Neural cell (in vitro differentiated cells): ENCODE results near the gene A2M. TPM values are rescaled to one million over a fixed set of nuclear protein-coding genes. Genes with fewer than 3 reads are reported as not detected.

Experiments
- H2AFZ ChIP-seq: fragments of 200-600, 300-800 bp; sonication (generic), shearing (Covaris generic); 2 replicates; pipeline ENCODE4 v1.6.0; 2014; ENCODE audit warnings: low read depth, mild to moderate bottlenecking, antibody characterized with exemption, low read length, moderate library complexity
- H3F3A ChIP-seq: fragments of 200-600 bp; shearing (Covaris generic); 2 replicates; pipeline ENCODE4 v1.6.1; 2016; ENCODE audit warnings: mild to moderate bottlenecking, moderate library complexity, mixed read lengths, antibody characterized with exemption, low read length; ENCODE audit not compliant: insufficient read depth, poor library complexity, severe bottlenecking
- H3K27ac ChIP-seq: fragments of 200-600, 300-800 bp; sonication (generic), shearing (Covaris generic); 2 replicates; pipeline ENCODE4 v1.5.1; 2014; ENCODE audit warnings: mild to moderate bottlenecking, low read length, moderate library complexity
- H3K27me3 ChIP-seq: fragments of 300-800, 200-600 bp; sonication (generic), shearing (Covaris generic); 2 replicates; pipeline ENCODE4 v1.6.0; 2014; ENCODE audit warnings: mild to moderate bottlenecking, low read depth, low read length, moderate library complexity; ENCODE audit not compliant: insufficient read depth
- H3K36me3 ChIP-seq: fragments of 300-800, 200-600 bp; sonication (generic), shearing (Covaris generic); 2 replicates; pipeline ENCODE4 v1.5.1; 2014; ENCODE audit warnings: mild to moderate bottlenecking, antibody characterized with exemption, low read length, moderate library complexity; ENCODE audit not compliant: insufficient read depth
- H3K4me2 ChIP-seq: fragments of 300-800, 200-600 bp; sonication (generic), shearing (Covaris generic); 2 replicates; pipeline ENCODE4 v1.6.0; 2014; ENCODE audit warnings: mild to moderate bottlenecking, low read length
- H3K4me3 ChIP-seq: fragments of 300-800, 200-600 bp; sonication (generic), shearing (Covaris generic); 2 replicates; pipeline ENCODE4 v1.5.1; 2014; ENCODE audit warnings: mild to moderate bottlenecking, low read length, moderate library complexity
- H3K79me2 ChIP-seq: fragments of 200-600 bp; shearing (Covaris generic); replicated peaks from 2 replicates; pipeline ENCODE4 v1.6.0; 2014; ENCODE audit warnings: mild to moderate bottlenecking, low read length, moderate library complexity; ENCODE audit not compliant: insufficient read depth
- H3K9ac ChIP-seq: fragments of 300-800, 200-600 bp; sonication (generic), shearing (Covaris generic); 2 replicates; pipeline ENCODE4 v1.6.1; 2016; ENCODE audit warnings: mild to moderate bottlenecking, low read length, mixed read lengths
- H3K9me2 ChIP-seq: fragments of 200-600 bp; shearing (Covaris generic); 2 replicates; pipeline ENCODE4 v1.6.1; 2016; ENCODE audit warnings: mild to moderate bottlenecking, low read length, mixed read lengths; ENCODE audit not compliant: insufficient read depth
- H3K9me3 ChIP-seq: fragments of 200-600, 300-800 bp; sonication (generic), shearing (Covaris generic); 2 replicates; pipeline ENCODE4 v1.6.1; 2016; ENCODE audit warnings: mild to moderate bottlenecking, mixed run types, low read length, moderate library complexity, mixed read lengths
- H4K20me1 ChIP-seq: fragments of 200-600 bp; shearing (Covaris generic); 2 replicates; pipeline ENCODE4 v1.6.1; 2016; ENCODE audit warnings: mild to moderate bottlenecking, mixed run types; ENCODE audit not compliant: insufficient read depth
- CTCF ChIP-seq: fragments of 450-650 bp; IDR thresholded peaks from 2 replicates; pipeline ENCODE4 v1.5.1; 2014; ENCODE audit warnings: antibody characterized with exemption, mild to moderate bottlenecking, moderate library complexity; ENCODE audit not compliant: poor library complexity, severe bottlenecking
- EP300 ChIP-seq: fragments of 450-650 bp; conservative IDR thresholded peaks from 2 replicates; pipeline ENCODE4 v1.6.1; 2014; ENCODE audit warnings: antibody characterized with exemption, mild to moderate bottlenecking, moderate library complexity; ENCODE audit not compliant: poor library complexity, severe bottlenecking
- EZH2 ChIP-seq: fragments of 200-600, 300-800 bp; shearing (Covaris generic), sonication (generic); IDR thresholded peaks from 2 replicates; pipeline ENCODE4 v1.6.1; 2014; ENCODE audit warnings: antibody characterized with exemption, low read length, borderline replicate concordance, mild to moderate bottlenecking; ENCODE audit not compliant: insufficient read depth, poor library complexity, severe bottlenecking
- MXI1 ChIP-seq: fragments of 450-650 bp; conservative IDR thresholded peaks from 2 replicates; pipeline ENCODE4 v1.6.1; 2014; ENCODE audit warnings: antibody characterized with exemption, mild to moderate bottlenecking; ENCODE audit not compliant: poor library complexity, severe bottlenecking
- POLR2AphosphoS5 ChIP-seq: IDR thresholded peaks from 2 replicates; pipeline ENCODE4 v1.6.1; 2012
- RAD21 ChIP-seq: fragments of 450-650 bp; conservative IDR thresholded peaks from 2 replicates; pipeline ENCODE4 v1.6.1; 2014; ENCODE audit warnings: antibody characterized with exemption, mild to moderate bottlenecking, moderate library complexity
- REST ChIP-seq: IDR thresholded peaks from 2 replicates; pipeline ENCODE4 v1.6.1; 2012; ENCODE audit warnings: borderline replicate concordance
- SMC3 ChIP-seq: fragments of 450-650 bp; conservative IDR thresholded peaks from 2 replicates; pipeline ENCODE4 v1.6.1; 2014; ENCODE audit warnings: antibody characterized with exemption, mild to moderate bottlenecking, moderate library complexity; ENCODE audit not compliant: poor library complexity
- TAF1 ChIP-seq: IDR thresholded peaks from 2 replicates; pipeline ENCODE4 v1.6.1; 2012; ENCODE audit warnings: low read depth
- polyA plus RNA-seq: library from polyadenylated mRNA; depleted of rRNA; stranded (reverse); fragments of >200 nt; gene quantifications from 2 replicates; pipeline ENCODE4 v1.2.3, GENCODE V29; 2014

Gene A2M
- polyA plus RNA-seq, 1 donor from 2014 or later = 0.09 TPM

- Histone ChIP-seq H3K4me2 (no peak overlapping the region), H2AFZ (no peak overlapping the region), H3K36me3 (no peaks in the 10 kb centered on the region), H3K4me3 (no peak overlapping the region), H3K9me3 (no peaks in the 10 kb centered on the region), H3K27me3 (no peaks in the 10 kb centered on the region), H3K27ac (no peak overlapping the region), H3F3A (no peaks in the 10 kb centered on the region), H4K20me1 (no peaks in the 10 kb centered on the region), H3K9me2 (no peaks in the 10 kb centered on the region), H3K9ac (no peak overlapping the region), H3K79me2 (no peaks in the 10 kb centered on the region)
- TF ChIP-seq EP300 (no peak), POLR2AphosphoS5 (no peak), CTCF (no peak), RAD21 (no peak), TAF1 (no peak), SMC3 (no peak)
Observed at GRCh38 chr12:9098115-9098452, 17.6 kb downstream of the A2M start.

- no peaks in the 10 kb centered on the region for H3K79me2 ChIP-seq
- H3K27ac ChIP-seq = no peak overlapping the region
- no peak overlapping the region for H2AFZ ChIP-seq
- no peak overlapping the region for H3K4me2 ChIP-seq
- no peak overlapping the region for H3K4me3 ChIP-seq
- TF ChIP-seq MXI1 = no peak
- no peak for TF ChIP-seq REST
- no peak for TF ChIP-seq RAD21
- TF ChIP-seq CTCF = no peak
- TF ChIP-seq EP300 = no peak
- TF ChIP-seq POLR2AphosphoS5 = no peak
- TF ChIP-seq TAF1 = no peak
- no peak for TF ChIP-seq SMC3
- no peak for TF ChIP-seq EZH2
- H3K9me3 ChIP-seq = no peaks in the 10 kb centered on the region
- H3K9me2 ChIP-seq = no peaks in the 10 kb centered on the region
- no peaks in the 10 kb centered on the region for H3K27me3 ChIP-seq
- no peaks in the 10 kb centered on the region for H3K36me3 ChIP-seq
- H4K20me1 ChIP-seq = no peaks in the 10 kb centered on the region
- H3K9ac ChIP-seq = no peak overlapping the region
- H3F3A ChIP-seq = no peaks in the 10 kb centered on the region
Observed at GRCh38 chr12:9096563-9097176, 19.0 kb downstream of the A2M start.
